GM19463 (cell line): ENCODE results near the gene CD53.
"Not testable (repeated sequence)": the region's sequence is repeated elsewhere in the genome, so short reads cannot be mapped to it uniquely, and the experiment has no call there.

ENCODE experiments used
- ATAC-seq: cut with Tn5 transposase; IDR thresholded peaks from one replicate; pipeline ENCODE4 v1.9.1; 2021; ENCODE audit warnings: mild to moderate bottlenecking, moderate library complexity; ENCODE audit not compliant: unreplicated experiment

CD53 gene, protein sequence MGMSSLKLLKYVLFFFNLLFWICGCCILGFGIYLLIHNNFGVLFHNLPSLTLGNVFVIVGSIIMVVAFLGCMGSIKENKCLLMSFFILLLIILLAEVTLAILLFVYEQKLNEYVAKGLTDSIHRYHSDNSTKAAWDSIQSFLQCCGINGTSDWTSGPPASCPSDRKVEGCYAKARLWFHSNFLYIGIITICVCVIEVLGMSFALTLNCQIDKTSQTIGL

GRCh38 chr1:110872745-110873720 is at the start of gene CD53:
Gene CD53, plus strand, starts transcription at chr1:110873148. Its CDS starts 18,261 bp downstream, at chr1:110891409.
- ATAC-seq: peak; percentile 40

DNA sequence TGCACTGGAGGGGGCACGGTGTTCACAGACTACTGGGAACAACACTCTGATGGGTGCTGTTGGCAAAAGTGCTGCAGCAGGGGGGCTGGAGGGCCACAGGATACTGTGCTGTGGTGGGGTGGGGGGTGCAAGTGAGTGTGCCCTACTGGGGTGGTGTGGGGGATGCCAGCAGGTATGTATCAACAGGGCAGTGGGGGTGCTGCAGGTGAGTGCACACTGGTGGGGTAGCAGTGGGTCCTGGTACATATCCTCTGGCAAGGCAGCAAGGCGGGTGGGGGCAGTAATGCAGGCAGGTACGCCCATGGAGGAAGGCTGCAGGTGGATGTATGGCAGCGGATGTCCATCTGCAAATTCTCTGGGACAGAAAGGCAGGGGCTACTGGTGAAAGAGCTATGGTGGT is 48.8 kb upstream of the CD53 start:
- ATAC-seq: no peak

GRCh38 chr1:110829955-110830553 is 42.9 kb upstream of the CD53 start:
- no peak for ATAC-seq

- not testable (repeated sequence) for ATAC-seq
Measured at GRCh38 chr1:110833779-110834178, 39.2 kb upstream of the CD53 start.

DNA sequence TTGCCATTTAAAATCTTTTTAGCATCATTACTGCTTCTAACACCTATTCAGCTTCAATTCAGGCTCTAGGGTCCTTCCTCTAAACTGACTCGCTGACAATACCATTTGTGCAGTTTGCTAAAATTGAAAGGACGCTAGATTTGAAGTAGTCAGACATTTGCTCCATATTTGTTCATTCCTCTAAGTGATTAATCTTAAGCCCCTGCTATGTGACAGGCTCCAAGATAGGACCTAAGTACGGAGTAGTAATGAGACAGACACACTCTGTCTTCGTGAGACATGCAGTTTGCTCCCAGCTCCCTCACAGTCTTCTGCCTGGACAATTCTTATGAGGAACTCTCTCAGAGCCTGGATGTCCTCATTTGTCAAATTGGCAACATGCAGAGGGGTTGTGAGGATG is 26.1 kb upstream of the CD53 start:
- no peak for ATAC-seq

DNA sequence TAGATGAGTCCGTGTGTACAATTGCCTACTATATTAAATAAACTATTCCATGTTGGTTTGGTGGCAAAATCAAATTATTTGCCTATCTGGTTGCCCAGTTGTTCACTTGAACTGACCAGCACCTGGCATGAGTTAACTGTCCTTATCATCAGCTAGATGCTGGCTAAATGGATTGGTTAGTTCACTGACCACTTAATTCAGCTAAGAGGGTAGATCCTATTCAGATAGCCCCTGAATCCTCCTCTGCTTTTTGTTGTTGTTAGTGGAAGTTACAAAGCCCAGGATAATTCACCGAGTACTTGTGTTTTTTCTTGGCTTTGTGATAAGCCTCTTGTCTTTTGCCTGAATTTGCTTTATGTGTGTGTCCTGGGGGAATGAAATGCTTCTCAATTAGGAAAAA is 22.8 kb upstream of the CD53 start:
- no peak for ATAC-seq

- ATAC-seq: no peak
Measured at GRCh38 chr1:110850627-110851026, 22.3 kb upstream of the CD53 start.

DNA sequence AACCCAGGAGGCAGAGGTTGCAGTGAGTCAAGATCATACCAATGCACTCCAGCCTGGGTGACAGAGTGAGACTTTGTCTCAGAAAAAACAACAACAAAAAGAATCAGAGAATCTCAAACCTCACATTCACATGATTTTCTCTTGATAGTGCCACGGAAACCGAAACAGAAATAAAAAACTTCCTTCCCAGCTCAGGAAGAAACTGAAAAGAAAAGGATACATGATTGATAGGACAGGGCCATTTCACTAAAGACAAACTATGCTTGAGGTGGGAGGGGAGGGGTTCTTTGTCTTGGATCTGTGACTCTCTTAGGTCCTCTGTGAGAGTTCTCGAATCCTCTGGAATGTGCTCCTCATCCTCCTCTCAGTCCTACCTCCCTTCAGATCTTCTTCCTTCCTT is 19.8 kb upstream of the CD53 start:
- no peak for ATAC-seq

DNA sequence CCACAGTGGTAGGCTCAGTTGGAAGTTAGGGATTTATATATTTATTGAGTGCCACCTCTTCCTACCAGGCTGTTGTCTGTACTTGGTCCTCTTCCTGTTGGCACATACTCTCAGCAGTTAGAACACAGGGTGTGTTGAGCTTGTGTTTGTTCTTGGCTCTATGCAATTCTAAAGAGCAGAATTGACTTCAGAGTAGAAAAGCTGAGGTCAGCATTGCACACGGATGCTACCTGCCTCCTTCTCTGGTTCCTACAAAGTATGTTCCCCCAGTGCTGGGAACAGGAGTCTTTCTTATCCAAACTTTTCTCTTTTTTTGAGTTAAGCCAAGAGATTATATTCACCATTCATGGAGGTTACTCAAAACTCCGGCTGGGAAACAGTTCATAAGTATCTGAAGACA is 16.5 kb upstream of the CD53 start:
- no peak for ATAC-seq

- ATAC-seq: no peak
Measured at GRCh38 chr1:110857964-110858948, 14.7 kb upstream of the CD53 start.

DNA sequence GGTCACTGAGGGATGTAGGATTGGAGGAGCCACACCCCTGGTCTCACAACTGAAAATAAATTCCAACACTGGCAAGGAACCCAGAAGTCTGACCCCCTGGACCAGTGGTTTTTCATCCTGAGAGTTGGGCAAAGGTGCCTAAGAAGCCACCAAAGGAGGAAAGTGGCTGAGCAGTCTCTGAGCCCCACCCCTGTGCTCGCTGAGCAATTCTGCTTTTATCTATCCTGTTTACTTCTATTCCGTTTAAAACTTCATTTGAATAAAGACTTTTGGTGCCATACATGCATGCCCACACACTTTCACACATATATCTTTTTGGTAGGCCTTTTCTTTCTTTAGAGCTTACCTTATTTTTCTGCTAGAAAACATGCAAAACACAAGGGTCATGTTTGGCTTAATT is 13.9 kb upstream of the CD53 start:
- ATAC-seq: no peak

DNA sequence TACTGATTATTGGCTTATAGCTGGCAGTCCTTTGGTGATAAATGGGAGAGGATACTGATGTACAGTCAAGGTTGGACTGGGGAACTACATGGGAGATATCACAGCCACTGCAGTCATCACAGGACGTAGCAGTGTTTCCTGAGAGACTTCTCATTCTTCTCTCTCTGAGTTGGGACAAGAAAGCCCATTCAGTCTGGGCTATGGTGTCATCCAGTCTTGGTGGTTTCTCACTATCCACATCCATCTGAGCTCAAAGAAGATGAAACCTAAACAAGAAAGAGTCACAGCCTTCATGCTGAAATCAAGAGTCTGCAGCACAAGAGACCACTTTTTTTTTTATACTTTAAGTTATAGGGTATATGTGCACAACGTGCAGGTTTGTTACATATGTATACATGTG is 12.8 kb upstream of the CD53 start:
- no peak for ATAC-seq

GRCh38 chr1:110860620-110861019 is 12.3 kb upstream of the CD53 start:
- not testable (repeated sequence) for ATAC-seq

DNA sequence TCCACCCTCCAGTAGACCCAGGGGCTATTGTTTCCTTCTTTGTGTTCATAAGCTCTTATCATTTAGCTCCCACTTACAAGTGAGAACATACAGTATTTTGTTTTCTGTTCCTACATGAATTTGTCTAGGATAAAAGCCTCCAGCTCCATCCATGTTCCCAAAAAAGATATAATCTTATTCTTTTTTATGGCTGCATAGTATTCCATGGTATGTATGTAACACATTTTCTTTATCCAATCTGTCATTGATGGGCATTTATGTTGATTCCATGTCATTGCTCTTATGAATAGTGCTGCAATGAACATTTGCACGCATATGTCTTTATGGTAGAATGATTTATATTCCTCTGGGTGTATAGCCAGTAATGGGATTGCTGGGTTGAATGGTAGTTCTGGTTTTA is 11.0 kb upstream of the CD53 start:
- ATAC-seq: not testable (repeated sequence)

DNA sequence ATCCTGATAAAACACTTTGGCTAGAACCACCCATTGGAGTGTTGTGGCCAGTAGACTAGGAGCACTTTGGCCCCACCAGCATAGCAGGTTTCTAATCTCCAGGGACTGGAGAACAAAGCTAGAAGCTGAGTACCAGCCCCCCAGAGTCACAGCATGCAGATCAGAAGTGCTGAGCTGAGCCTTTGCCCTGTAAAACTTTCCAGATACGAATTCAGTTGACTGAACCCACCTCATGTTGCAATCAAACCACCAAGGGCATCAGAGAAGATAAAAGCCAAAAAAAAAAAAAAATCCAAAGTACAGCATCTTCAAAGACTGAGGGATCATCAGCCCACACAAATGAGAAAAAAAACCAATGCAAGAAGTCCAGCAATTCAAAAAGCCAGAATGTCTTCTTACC is 8.7 kb upstream of the CD53 start:
- no peak for ATAC-seq

GRCh38 chr1:110870721-110871388 is 2.1 kb upstream of the CD53 start:
- no peak for ATAC-seq

GRCh38 chr1:110872366-110872744 is 593 bp upstream of the CD53 start:
- ATAC-seq: peak; percentile 21

- ATAC-seq: no peak
Measured at GRCh38 chr1:110873856-110874255, 908 bp downstream of the CD53 start.

GRCh38 chr1:110874324-110875215 is 1.6 kb downstream of the CD53 start:
- ATAC-seq: no peak
